ENCODE results near the gene PDPR.
"Not testable (repeated sequence)": the region's sequence is repeated elsewhere in the genome, so short reads cannot be mapped to it uniquely, and the experiment has no call there.

- TF ChIP-seq POLR2A, POLR2AphosphoS5, CTCF, EP300 (IDR thresholded peaks at IDR 0.05): not testable (repeated sequence)
These were observed 48.8 kb upstream of the PDPR start for GRCh38 chr16:70065376-70065745.

All from sigmoid colon (tissue), 4 donors.